ENCODE results near the gene PDE1A.

DNA sequence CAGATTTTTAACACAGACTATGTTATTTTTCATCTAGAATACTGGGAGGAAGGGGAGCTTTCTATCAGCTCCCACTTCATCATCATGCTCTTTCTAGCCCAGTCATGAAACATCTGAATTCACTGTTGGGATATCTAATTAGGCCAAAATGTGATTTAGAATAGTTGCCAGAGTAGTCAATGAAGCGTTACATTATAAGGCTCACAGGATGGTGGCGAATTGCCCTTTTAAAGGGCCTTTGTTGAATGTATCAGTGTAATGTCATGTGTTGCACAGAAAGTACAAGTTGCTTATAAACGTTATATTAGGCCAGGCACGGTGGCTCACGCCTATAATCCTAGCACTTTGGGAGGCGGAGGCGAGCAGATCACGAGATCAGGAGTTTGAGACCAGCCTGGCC, 45.6 kb downstream of the PDE1A start:
- TF ChIP-seq POLR2AphosphoS5 (IDR thresholded peaks at IDR 0.05) (no peak), CTCF (IDR thresholded peaks at IDR 0.05) (no peak)

Data from stomach (tissue), 4 donors.